Neural cell (in vitro differentiated cells): ENCODE data around the gene SGSH.

ENCODE experiments used
- EP300 ChIP-seq: fragments of 450-650 bp; conservative IDR thresholded peaks from 2 replicates; pipeline ENCODE4 v1.6.1; 2014; ENCODE audit warnings: antibody characterized with exemption, mild to moderate bottlenecking, moderate library complexity; ENCODE audit not compliant: poor library complexity, severe bottlenecking
- EZH2 ChIP-seq: fragments of 200-600, 300-800 bp; shearing (Covaris generic), sonication (generic); IDR thresholded peaks from 2 replicates; pipeline ENCODE4 v1.6.1; 2014; ENCODE audit warnings: antibody characterized with exemption, low read length, borderline replicate concordance, mild to moderate bottlenecking; ENCODE audit not compliant: insufficient read depth, poor library complexity, severe bottlenecking
- MXI1 ChIP-seq: fragments of 450-650 bp; conservative IDR thresholded peaks from 2 replicates; pipeline ENCODE4 v1.6.1; 2014; ENCODE audit warnings: antibody characterized with exemption, mild to moderate bottlenecking; ENCODE audit not compliant: poor library complexity, severe bottlenecking
- POLR2AphosphoS5 ChIP-seq: IDR thresholded peaks from 2 replicates; pipeline ENCODE4 v1.6.1; 2012
- RAD21 ChIP-seq: fragments of 450-650 bp; conservative IDR thresholded peaks from 2 replicates; pipeline ENCODE4 v1.6.1; 2014; ENCODE audit warnings: antibody characterized with exemption, mild to moderate bottlenecking, moderate library complexity
- SMC3 ChIP-seq: fragments of 450-650 bp; conservative IDR thresholded peaks from 2 replicates; pipeline ENCODE4 v1.6.1; 2014; ENCODE audit warnings: antibody characterized with exemption, mild to moderate bottlenecking, moderate library complexity; ENCODE audit not compliant: poor library complexity
- TAF1 ChIP-seq: IDR thresholded peaks from 2 replicates; pipeline ENCODE4 v1.6.1; 2012; ENCODE audit warnings: low read depth
- TF ChIP-seq, protein P1 (sequence below): fragments of 450-650 bp; IDR thresholded peaks from 2 replicates; pipeline ENCODE4 v1.5.1; 2014; ENCODE audit warnings: antibody characterized with exemption, mild to moderate bottlenecking, moderate library complexity; ENCODE audit not compliant: poor library complexity, severe bottlenecking
- TF ChIP-seq, protein P2 (sequence below): IDR thresholded peaks from 2 replicates; pipeline ENCODE4 v1.6.1; 2012; ENCODE audit warnings: borderline replicate concordance

DNA sequence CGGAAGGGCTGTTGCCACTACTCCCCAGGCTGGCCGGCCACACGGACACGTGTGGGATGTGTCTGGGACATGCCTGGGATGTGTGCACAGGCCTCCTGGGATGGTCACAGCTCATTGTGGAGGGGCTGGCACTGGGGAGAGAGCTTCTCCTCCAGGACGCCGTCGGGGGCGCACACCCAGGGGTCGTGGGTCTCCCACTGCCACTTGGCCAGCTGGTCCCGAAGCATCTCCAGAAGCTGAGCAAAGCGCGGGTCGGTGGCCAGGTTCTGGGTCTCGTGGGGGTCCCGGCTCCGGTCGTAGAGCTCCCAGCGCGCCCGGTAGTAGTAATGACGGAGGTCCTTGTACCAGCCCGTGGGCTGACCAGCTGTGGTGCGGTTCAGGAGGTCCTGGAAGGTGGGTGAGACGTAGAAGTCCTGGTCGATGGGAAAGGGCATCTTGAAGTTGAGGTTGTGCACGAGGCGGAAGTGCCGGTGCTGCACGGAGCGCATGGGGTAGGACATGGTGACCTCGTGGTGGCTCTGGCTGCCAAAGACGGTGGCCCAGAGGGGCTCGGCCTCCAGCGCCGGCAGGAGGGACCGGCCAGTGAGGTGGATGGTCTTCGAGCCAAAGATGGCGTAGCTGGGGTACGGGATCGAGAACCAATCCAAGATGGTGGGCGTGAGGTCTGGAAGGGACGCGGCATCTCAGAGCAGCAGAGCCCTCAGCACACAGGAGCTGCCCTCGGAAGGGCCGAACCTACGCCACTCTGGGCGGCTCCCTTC is 9.6 kb downstream of the SGSH start:
- TF ChIP-seq, protein P1, sequence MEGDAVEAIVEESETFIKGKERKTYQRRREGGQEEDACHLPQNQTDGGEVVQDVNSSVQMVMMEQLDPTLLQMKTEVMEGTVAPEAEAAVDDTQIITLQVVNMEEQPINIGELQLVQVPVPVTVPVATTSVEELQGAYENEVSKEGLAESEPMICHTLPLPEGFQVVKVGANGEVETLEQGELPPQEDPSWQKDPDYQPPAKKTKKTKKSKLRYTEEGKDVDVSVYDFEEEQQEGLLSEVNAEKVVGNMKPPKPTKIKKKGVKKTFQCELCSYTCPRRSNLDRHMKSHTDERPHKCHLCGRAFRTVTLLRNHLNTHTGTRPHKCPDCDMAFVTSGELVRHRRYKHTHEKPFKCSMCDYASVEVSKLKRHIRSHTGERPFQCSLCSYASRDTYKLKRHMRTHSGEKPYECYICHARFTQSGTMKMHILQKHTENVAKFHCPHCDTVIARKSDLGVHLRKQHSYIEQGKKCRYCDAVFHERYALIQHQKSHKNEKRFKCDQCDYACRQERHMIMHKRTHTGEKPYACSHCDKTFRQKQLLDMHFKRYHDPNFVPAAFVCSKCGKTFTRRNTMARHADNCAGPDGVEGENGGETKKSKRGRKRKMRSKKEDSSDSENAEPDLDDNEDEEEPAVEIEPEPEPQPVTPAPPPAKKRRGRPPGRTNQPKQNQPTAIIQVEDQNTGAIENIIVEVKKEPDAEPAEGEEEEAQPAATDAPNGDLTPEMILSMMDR = no peak
- TF ChIP-seq, protein P2, sequence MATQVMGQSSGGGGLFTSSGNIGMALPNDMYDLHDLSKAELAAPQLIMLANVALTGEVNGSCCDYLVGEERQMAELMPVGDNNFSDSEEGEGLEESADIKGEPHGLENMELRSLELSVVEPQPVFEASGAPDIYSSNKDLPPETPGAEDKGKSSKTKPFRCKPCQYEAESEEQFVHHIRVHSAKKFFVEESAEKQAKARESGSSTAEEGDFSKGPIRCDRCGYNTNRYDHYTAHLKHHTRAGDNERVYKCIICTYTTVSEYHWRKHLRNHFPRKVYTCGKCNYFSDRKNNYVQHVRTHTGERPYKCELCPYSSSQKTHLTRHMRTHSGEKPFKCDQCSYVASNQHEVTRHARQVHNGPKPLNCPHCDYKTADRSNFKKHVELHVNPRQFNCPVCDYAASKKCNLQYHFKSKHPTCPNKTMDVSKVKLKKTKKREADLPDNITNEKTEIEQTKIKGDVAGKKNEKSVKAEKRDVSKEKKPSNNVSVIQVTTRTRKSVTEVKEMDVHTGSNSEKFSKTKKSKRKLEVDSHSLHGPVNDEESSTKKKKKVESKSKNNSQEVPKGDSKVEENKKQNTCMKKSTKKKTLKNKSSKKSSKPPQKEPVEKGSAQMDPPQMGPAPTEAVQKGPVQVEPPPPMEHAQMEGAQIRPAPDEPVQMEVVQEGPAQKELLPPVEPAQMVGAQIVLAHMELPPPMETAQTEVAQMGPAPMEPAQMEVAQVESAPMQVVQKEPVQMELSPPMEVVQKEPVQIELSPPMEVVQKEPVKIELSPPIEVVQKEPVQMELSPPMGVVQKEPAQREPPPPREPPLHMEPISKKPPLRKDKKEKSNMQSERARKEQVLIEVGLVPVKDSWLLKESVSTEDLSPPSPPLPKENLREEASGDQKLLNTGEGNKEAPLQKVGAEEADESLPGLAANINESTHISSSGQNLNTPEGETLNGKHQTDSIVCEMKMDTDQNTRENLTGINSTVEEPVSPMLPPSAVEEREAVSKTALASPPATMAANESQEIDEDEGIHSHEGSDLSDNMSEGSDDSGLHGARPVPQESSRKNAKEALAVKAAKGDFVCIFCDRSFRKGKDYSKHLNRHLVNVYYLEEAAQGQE = no peak
- no peak for TF ChIP-seq TAF1
- TF ChIP-seq POLR2AphosphoS5 = no peak
- TF ChIP-seq EP300 = no peak
- no peak for TF ChIP-seq EZH2
- no peak for TF ChIP-seq MXI1
- no peak for TF ChIP-seq RAD21
- no peak for TF ChIP-seq SMC3
